Measurements from ENCODE around the gene MOGAT3.

MOGAT3 gene, protein sequence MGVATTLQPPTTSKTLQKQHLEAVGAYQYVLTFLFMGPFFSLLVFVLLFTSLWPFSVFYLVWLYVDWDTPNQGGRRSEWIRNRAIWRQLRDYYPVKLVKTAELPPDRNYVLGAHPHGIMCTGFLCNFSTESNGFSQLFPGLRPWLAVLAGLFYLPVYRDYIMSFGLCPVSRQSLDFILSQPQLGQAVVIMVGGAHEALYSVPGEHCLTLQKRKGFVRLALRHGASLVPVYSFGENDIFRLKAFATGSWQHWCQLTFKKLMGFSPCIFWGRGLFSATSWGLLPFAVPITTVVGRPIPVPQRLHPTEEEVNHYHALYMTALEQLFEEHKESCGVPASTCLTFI

DNA sequence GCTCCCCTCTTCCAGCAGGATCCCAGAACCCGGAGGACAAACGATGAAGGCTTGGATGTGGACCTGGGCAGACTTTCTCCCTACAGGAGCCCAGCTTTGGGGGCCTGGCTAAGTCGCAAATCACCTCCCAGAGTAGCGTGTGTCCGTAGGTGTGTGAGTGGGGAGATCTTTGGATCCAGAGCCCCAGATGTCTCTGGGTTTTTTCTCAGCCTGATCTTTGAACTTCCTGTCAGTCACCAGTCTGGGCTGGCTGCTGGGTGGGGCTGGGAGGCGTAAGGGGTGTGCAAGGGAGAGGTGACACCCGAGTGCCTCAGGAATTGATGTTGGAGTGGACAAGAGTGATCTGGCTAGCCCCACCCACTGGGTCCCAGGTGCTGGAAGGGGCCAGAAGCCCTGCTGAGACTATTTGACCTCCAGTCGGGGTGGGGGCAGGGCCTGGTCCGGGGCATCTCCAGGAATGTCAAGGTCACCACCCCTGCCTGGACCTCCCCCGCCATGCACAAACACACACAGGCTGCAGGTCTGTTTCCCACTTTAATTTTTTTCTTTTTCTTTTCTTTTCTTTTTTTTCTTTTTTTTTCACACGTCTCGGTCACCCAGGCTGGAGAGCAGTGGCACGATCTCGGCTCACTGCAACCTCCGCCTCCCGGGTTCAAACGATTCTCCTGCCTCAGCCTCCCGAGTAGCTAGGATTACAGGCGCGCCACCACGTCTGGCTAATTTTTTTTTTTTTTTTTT lies at the start of gene MOGAT3:
Gene MOGAT3, minus strand, starts transcription at position 175 of the 738 bp plus-strand sequence. CDS start 182 bp downstream, outside the sequence.
- DNase-seq, result no peak

DNA sequence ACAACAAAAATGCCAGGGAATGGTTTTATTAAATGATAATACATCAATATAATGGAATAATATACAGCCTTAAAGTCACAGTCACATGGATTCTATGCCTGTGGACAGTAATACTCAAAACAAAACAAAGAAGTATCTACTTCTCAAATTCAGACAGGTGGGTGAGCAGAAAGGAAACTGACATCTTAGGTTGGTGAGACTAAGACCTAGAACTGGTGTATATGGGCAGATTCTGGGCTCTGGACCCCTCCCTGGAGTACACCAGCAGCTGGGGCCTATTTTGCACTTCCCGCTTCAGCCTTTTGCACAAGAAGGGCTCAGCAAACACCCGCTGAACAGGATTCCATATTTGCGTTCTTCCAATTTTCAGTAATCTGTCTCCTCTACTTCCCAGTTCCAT lies 49.5 kb upstream of the MOGAT3 start:
- DNase-seq, result no peak

DNA sequence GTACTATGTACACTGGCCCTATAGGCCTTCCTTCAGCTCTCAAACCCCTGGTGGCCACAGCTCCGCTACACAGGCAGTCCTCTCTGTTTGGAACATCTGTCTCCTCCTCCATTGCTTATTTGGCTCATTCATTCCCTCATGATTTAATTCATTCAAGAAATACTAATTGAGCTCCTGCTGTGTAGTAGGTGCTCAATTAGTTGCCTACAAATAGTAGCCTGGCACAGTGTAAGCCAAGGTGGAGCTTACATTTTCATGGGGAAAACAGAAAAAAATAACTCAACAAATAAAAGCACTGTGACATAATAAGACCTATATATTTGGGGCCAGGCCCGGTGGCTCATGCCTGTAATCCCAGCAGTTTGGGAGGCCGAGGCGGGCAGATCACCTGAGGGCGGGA lies 47.4 kb upstream of the MOGAT3 start:
- no peak for DNase-seq

DNA sequence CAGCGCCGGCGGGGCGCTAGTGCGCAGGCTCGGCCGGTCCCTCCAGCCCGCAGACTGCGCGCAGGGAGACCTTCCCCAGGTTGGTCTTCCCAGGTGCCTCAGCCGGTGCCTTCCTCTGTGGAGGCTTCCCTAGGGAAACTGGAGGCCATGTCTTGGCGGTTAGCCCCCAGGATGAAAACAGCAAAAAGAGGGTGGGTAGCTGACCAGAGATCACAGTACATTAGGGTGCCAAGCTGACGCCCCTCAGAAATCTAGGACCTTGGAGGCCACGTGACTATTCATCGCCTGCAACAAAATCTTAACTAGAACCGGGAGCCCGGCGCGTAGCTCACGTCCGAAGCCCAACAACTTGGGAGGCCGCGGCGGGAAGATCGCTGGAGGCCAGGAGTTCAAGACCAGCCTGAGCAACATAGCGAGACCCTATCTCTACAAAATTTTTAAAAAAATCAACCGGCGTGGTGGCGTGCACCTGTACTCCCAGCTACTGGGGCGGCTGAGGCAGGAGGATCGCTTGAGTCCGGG lies 44.4 kb upstream of the MOGAT3 start:
- DNase-seq, result no peak

DNA sequence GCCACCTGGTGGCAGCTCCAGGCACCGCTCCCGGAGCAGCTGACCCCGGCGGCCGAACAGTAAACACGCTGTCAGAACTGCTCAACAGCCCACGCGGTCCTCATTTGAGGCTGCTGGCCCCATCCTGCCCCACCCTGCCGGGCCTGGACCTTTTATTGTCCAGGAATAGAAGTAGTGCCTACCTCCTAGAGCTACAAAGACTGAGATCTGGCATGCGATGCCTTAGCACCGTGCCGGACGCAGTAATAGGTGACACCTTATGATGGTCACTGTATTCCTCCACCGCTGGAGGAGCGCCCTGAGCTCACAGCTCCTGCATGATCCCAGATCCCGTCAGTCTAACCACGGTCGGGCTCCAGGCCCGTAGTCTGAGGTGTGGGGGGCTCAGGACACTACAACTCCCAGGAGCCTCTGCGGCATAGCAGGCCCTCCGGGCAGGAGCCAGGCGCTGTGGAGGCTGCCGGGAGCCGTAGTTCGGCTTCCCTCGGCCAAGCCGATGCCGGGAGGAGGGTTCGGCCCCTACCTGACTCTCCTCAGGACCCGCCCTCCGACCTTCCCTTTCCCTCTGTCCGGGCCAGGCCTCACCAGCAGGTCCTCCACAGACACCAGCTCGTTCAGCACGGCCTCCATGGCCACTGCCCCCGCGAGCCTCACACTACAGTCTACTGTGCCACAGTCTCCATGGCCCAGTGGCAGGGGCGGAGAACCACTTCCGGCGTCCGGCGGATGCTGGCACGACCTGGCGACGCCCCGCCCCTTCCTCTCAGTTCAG lies 43.7 kb upstream of the MOGAT3 start, which contains the start of gene FIS1:
Gene FIS1, minus strand, starts transcription at position 707 of the 772 bp plus-strand sequence. Its CDS starts 77 bp downstream, at position 630.
- peak; percentile 92 for DNase-seq

DNA sequence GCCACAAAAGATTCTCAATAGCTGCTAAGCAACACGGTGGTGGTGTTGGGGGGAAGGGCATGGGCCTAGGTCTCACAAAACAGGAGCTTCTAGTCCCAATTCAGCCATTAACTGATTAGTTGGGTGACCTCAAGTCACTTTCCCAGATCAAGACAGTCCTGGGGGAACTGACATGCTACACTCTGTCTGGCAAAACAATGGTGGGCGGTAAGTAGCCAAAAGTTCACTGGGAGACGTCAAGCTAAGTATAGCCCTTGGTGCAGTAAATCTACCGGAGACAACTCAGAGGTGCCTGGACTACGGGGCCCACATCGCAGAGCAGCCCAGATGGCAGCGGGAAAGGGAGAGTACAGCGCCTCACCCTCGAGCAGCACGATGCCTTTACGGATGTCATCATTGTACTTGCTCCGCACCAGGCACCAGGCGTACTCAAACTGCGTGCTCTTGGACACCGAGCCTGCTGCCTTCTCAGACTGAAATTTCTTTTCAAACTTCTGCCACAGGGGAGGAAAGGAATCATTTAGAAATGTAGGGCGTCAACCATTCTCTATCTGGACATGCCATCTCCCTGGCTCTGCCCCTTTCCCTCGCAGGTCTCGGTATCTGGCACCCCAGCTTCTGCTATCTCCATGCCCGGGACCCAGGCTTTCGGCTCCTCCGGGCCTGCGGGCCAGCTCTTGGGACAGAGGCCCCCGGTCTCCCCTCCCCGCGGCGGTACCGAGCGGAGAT lies 43.0 kb upstream of the MOGAT3 start:
- DNase-seq, result no peak

DNA sequence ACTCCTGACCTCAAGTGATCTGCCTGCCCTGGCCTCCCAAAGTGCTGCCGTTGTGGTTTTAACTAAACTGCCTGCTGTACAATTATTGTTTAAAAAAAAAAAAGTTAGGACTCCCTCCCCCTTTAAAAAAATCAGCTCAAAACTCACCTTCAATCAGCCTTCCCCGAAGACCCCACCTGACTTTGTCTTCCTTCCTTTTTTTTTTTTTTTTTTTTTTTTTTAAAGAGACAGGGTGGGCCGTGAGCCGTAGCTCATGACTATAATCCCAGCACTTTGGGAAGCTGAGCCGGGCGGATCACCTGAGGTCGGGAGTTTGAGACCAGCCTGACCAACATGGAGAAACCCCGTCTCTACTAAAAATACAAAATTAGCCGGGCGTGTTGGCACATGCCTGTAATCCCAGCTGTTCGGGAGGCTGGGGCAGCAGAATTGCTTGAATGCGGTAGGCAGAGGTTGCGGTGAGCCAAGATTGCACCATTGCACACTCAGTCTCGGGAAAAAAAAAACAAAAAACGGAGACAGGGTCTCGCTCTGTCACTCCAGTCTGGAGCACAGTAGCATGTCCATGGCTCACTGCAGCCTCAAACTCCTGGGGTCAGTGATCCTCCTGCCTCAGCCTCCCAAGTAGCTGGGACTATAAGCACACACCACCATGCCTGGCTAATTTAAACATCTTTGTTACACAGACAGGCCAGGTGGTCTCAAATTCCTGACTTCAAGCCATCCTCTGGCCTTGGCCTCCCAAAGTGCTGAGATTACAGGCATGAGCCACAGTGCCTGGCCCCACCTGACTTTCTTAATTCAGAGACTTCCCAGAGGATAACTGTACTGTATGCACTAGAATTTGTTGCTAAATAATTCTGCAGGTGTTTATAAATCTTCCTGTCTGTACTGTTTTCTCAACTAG lies 40.9 kb upstream of the MOGAT3 start:
- no peak for DNase-seq

DNA sequence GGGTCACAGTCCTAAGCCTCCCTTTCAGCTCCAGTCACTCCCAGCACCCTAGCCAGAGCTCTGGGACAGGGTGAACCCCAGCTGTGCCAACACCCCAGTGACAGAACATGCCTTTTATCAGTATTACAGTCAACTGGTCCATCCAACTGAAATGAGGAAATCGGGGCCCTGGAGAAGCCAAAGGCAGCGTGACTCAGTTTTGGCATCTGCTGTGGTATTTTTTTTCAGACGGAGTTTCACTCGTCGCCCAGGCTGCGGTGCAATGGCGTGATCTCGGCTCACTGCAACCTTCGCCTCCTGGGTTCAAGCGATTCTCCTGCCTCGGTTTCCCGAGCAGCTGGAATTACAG lies 40.2 kb upstream of the MOGAT3 start:
- no peak for DNase-seq

DNA sequence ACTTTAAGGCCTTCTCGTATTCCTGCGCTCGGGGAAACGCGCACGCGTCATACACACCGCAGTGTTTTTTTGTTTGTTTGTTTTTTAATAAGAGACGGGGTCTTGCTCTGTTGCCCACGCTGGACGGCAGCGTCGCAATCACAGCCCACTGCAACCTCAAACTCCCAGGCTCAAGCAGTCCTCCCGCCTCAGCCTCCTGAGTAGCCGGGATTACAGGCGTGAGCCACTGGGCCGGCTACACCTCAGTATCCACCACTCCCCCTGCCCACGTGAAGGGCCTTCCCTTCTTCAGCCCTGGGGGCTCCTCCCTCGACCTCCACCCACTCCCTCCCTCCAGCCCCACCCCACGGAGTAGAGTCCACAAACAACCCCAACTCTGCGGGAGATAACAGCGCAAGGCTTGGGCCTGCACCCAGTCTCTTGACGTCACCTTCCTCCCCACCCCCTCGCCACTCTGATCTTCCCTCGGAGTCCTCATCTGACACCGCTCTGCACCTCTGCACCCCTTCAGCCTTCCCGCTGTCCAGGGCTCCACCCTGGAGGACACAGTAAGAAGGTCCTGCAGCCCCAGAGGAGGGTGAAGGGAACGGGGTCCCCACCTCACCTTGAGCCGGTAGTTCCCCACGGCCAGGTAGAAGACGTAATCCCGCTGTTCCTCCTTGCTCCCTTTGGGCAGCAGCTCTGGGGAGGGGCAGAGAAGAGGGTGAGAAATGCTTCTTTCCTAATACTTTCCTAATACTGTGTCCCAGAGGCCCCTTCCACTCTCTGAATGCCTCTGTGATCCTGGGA lies 39.6 kb upstream of the MOGAT3 start:
- no peak for DNase-seq

DNA sequence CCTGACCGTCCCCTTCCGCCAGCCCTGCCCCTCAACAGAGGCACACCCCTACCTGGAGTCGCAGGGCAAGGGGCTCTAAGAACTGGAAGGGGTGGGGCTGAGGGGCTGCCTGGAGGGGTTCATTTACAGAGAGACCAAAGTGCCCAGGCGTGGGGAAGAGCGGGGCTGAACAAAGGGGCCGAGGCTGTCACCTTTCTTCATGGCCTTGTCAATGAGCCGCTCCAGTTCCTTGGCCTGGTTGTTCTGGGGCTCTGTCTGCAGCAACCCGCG lies 39.0 kb upstream of the MOGAT3 start:
- no peak for DNase-seq

DNA sequence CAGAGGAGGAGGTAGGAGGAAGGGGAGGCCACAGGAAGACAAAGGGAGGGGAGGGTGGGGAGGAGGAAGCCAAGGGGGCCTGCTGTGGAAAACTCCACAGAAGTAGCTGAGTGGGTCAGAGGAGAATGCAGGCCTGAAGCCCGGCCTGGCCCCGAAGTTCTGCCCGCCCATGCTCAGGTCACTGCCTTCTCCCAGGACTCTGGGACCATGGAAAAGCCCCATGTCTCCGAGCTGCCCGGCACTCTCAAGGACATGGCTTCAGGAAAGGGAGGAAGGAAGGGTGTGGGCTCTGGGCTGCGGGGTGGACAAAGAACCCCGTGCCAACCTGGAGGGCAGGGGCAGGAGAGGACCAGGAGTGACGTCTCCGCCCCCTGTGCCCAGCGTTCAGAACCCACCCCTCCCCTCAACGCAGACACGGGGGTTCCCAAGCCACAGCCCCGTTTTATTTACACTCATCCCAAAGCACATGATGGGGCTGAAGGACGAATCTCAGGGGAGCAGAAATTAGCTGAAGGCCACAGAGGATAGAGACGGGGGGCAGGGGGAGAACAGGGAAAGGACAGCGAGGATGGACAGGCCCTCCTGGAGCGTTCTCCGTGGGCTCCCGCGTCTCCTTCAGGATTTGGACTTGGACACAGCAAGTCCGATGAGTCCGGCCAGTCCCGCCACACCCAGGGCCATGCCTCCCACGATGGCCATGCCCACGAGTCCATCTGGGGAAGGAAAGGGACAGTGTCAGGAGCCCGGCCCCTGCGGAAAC lies 38.5 kb upstream of the MOGAT3 start:
- no peak for DNase-seq

DNA sequence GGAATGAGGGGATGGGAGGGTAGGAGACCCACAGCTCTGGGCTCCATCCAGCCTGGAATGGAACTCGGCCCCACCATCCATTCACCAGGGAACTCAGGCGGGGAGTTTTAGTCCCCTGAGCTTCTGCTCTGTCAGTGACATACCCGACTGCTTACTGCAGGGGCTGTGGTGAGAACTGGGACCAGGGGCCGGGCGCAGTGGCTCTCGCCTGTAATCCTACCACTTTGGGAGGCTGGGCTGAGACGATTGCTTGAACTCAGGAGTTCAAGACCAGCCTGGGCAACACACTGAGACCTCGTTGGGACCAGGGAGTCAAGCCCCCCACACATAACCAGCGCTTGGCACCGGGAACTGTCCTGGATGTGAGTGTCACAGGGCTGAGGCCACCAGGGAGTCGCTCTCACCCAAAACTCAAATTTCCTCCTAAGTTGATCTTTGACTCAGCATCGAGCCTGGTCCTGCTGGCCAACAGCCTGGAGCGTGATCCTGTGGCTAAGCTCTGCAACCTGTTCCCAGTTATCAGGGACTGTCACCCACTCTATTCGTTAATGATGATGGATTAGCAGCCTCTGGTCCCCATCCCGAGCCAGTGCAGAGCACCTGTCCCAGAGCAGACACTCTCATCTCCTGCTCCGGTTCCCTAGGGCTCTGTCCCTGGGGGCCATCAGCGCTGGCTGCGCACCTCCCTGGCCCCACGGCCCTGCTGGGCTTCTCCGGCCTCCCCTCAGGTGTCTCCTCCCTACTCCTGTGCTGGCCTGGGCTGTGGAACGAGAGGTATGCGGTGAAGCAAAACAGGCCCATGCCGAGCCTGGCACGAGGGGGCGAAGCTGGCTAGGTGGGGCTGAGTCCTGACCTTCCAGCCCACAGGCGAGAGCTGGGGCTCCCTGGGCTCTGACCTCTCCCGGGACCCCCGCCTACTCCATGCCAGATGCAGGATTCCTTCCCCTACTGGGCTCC lies 37.7 kb upstream of the MOGAT3 start:
- DNase-seq, result no peak

DNA sequence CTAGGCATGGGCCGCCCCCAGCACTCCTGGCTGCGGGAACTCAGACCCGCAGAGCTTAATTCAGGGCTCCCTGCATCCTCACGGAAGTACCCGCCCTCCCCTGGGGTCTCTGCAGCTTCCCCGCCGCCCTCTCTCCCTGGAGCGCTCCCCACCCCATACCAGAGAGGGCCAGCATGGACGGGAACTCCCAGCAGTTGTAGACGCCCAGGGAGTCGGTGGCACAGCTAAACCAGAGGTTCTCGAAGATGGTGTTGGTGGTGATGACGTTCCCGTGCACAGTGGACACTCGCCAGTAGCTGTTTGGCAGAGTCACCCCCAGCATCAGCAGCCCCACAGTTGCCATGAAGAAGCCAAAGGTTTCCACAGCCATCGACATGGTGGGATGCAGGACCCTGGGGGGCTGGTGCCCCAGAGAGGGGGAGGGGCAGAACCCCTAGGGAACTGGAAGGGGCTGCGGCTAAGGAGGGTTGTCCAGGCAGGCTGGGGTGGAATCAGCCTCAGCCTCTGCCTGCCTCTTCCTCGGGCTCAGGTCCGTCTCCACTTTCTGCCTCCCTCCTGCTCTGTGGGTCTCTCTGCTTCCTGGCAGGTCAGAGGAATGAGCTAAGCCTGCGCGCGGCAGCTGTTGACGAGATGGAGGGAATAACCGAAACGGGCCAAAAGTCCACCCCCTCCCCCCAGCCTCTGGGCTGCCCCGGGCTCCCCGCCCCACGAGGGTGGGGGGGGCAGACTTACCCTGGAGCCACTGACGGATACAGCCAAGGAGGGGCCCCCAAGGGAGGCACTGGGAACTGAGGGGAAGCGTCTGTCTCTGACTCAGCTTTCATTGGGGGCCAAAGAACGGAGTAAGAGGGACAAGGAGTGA lies 36.6 kb upstream of the MOGAT3 start, which contains the start of gene CLDN15:
Gene CLDN15, minus strand, starts transcription at position 597 of the 862 bp plus-strand sequence. Its CDS starts 221 bp downstream, at position 376.
- no peak for DNase-seq

DNA sequence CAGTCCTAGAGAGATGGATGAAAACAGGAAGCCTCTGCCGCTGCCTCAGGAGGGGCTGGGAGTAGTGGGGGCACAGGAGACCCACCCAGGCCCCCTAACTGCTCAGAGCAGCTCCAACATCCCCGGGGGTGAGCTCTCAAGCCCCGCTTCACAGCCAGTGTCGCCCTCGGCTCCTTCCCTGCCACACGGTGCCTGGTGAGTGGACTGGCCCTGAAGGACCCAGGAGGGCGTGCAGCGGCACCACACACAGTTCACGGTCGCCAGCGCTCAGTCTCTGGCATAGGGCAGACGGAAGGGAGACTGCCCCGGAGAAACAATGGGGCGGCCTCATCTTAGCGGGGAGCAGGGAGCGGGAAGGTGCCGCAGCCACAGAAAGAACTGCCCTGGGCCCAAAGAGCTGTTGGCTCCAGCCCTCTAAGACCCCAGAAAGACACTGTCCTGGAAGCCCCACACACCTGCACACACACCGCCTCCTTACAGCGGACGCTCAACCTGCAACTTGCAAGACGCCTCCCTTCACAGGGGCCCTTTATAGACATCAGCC lies 35.5 kb upstream of the MOGAT3 start:
- no peak for DNase-seq

DNA sequence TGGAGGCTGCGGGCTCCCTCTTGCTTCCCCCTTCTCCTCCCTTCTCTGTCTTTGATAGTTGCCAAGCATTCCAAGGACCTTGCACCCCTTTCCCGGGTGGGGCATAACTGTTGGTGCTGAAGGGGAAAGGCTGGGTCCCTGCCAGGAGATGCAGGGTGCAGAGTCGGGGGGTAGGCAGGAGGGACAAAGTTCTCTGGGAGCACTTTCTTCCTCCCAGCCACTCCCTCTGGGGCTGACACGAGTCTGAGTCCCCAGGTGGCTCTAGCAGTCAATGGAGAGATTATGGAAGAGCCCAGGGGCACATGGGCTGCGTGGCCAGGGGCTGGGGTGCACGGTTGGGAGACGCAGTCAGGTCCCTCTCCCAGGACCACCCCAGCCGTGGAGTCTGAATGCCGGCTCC lies 34.7 kb upstream of the MOGAT3 start:
- no peak for DNase-seq

DNA sequence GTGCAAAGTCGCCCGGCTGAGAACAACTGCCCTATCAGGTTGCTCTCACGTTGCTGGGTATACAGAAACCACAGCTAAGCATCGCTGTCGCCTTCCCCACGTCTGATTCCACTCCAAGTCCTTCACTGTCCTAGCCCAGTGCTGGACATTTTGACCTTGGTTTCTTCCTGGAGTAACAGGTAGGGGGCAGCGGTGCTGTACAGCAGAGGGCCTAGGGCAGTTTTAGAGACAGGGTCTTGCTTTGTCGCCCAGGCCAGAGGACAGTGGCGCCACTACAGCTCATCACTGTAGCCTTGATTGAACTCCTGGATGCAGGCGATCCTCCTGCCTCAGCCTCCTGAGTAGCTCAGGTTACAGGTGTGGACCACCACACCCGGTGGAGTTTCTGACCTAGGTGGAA lies 34.2 kb upstream of the MOGAT3 start:
- DNase-seq, result no peak

DNA sequence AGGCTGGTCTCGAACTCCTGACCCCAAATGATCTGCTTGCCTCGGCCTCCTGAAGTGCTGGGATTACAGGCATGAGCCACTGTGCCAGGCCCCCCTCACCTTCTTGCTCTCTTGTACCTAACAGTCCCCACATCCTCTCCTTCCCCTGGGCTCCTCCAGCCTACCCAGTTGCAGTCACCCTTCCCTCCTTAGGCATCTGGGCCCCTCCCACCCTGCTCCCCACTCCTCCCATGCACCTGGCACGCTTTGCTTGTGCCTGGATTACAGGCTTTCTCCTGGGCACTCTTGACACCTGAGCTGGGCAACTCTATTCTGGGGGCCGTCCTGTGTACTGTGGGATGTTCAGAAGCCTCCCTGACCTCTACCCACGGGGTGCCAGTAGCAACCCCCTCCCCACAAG lies 33.8 kb upstream of the MOGAT3 start:
- no peak for DNase-seq
